Keratinocyte (primary cell): Measurements from ENCODE around the gene RAE1.

ENCODE experiments used
- EZH2 ChIP-seq: IDR thresholded peaks from one replicate; pipeline ENCODE4 v1.6.1; 2012; ENCODE audit warnings: inconsistent platforms, mild to moderate bottlenecking, low read length, moderate library complexity
- TF ChIP-seq, protein P1 (sequence below), 3 experiments: IDR thresholded peaks in 1 of 3; conservative IDR thresholded peaks in 1 of 3; optimal IDR thresholded peaks in 1 of 3; 2 replicates in 2 of 3; 3 replicates in 1 of 3; pipeline versions ENCODE3 to v1.5.1; 2011; ENCODE audit warnings: low read length in 3 of 3, mild to moderate bottlenecking in 3 of 3, moderate library complexity in 2 of 3, control low read depth in 1 of 3, inconsistent platforms in 1 of 3; ENCODE audit not compliant: insufficient read depth in 2 of 3; ENCODE audit errors: extremely low read depth in 1 of 3

DNA sequence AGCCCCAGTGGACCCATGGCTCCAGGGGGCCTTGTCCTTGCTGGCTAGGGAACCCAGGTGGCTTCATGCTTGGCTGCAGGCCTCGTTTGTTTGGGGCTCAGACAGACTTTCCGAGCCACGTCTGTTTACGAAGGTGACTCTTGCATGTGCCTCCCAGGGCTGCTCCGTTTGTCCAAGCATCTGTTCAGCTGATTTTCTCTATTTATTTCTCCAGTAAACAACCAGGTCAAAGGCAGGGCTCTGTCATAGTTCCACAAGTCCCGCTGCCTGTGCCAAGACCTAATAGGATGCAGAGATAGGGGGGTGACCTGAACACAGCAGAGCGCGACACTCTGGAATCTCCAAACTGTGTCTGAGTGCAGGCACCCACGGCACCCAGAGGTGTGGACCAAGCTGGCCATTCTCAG is 34.3 kb upstream of the RAE1 start:
- TF ChIP-seq, protein P1, sequence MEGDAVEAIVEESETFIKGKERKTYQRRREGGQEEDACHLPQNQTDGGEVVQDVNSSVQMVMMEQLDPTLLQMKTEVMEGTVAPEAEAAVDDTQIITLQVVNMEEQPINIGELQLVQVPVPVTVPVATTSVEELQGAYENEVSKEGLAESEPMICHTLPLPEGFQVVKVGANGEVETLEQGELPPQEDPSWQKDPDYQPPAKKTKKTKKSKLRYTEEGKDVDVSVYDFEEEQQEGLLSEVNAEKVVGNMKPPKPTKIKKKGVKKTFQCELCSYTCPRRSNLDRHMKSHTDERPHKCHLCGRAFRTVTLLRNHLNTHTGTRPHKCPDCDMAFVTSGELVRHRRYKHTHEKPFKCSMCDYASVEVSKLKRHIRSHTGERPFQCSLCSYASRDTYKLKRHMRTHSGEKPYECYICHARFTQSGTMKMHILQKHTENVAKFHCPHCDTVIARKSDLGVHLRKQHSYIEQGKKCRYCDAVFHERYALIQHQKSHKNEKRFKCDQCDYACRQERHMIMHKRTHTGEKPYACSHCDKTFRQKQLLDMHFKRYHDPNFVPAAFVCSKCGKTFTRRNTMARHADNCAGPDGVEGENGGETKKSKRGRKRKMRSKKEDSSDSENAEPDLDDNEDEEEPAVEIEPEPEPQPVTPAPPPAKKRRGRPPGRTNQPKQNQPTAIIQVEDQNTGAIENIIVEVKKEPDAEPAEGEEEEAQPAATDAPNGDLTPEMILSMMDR (optimal IDR thresholded peaks at IDR 0.05 in 1 of 3, IDR thresholded peaks at IDR 0.05 in 1 of 3, conservative IDR thresholded peaks at IDR 0.05 in 1 of 3; ENCODE audit: extremely low read depth in 1 of 3, insufficient read depth in 2 of 3, low read length in 3 of 3): no peak
- no peak for TF ChIP-seq EZH2
